ENCODE data around the gene C12orf60.

- TF ChIP-seq EZH2 (IDR thresholded peaks at IDR 0.05; ENCODE audit: borderline replicate concordance): no peak
- TF ChIP-seq, protein P1, sequence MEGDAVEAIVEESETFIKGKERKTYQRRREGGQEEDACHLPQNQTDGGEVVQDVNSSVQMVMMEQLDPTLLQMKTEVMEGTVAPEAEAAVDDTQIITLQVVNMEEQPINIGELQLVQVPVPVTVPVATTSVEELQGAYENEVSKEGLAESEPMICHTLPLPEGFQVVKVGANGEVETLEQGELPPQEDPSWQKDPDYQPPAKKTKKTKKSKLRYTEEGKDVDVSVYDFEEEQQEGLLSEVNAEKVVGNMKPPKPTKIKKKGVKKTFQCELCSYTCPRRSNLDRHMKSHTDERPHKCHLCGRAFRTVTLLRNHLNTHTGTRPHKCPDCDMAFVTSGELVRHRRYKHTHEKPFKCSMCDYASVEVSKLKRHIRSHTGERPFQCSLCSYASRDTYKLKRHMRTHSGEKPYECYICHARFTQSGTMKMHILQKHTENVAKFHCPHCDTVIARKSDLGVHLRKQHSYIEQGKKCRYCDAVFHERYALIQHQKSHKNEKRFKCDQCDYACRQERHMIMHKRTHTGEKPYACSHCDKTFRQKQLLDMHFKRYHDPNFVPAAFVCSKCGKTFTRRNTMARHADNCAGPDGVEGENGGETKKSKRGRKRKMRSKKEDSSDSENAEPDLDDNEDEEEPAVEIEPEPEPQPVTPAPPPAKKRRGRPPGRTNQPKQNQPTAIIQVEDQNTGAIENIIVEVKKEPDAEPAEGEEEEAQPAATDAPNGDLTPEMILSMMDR (IDR thresholded peaks at IDR 0.05; ENCODE audit: poor library complexity): no peak
Observed at GRCh38 chr12:14836336-14837210, 33.1 kb downstream of the C12orf60 start.
